ENCODE results near the gene WBP1L.

WBP1L gene

GRCh38 chr10:102783568-102783967 lies 39.8 kb downstream of the WBP1L start:
- H3K4me3 ChIP-seq (ENCODE audit: low read depth, low read length) = no peak overlapping the region
- in situ Hi-C loops (cut with HindIII; ENCODE audit: low sequenced_read_pairs) = no loop called here
- TF ChIP-seq CTCF (IDR thresholded peaks at IDR 0.05; ENCODE audit: low read depth, low read length) = no peak
- no peak for DNase-seq (ENCODE audit: low read depth, low spot score)

DNA sequence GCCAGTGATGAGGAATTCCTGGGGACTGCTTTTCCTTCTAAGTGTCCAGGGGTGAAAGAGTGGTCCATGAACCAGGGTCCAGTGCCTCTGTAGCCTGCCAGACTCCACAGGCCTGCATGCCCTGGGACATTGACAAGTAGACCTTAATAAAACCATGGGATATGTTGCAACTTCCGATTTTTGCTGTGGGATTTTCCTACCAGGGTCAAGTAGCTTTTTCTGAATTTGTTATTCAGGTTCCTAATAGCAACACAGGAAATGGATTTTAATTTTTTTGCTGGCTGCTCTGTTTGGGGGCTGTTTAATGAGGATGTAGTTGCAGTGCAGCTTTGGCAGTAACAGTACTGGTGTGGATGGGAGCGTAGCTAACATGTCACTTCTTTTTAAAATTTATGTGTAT lies 42.1 kb downstream of the WBP1L start:
- TF ChIP-seq CTCF (IDR thresholded peaks at IDR 0.05; ENCODE audit: low read depth, low read length) = no peak
- DNase-seq (ENCODE audit: low read depth, low spot score) = no peak
- in situ Hi-C loops (cut with HindIII; ENCODE audit: low sequenced_read_pairs) = no loop called here
- no peak overlapping the region for H3K4me3 ChIP-seq (ENCODE audit: low read depth, low read length)

GRCh38 chr10:102791754-102792395 lies 48.1 kb downstream of the WBP1L start:
- H3K4me3 ChIP-seq (ENCODE audit: low read depth, low read length) = no peak overlapping the region
- in situ Hi-C loops (cut with HindIII; ENCODE audit: low sequenced_read_pairs) = no loop called here
- no peak for DNase-seq (ENCODE audit: low read depth, low spot score)
- no peak for TF ChIP-seq CTCF (IDR thresholded peaks at IDR 0.05; ENCODE audit: low read depth, low read length)

- in situ Hi-C loops (cut with HindIII; ENCODE audit: low sequenced_read_pairs) = no loop called here
- no peak for TF ChIP-seq CTCF (IDR thresholded peaks at IDR 0.05; ENCODE audit: low read depth, low read length)
- DNase-seq (ENCODE audit: low read depth, low spot score) = no peak
Observed at GRCh38 chr10:102795453-102796406, 52.0 kb downstream of the WBP1L start.

DNA sequence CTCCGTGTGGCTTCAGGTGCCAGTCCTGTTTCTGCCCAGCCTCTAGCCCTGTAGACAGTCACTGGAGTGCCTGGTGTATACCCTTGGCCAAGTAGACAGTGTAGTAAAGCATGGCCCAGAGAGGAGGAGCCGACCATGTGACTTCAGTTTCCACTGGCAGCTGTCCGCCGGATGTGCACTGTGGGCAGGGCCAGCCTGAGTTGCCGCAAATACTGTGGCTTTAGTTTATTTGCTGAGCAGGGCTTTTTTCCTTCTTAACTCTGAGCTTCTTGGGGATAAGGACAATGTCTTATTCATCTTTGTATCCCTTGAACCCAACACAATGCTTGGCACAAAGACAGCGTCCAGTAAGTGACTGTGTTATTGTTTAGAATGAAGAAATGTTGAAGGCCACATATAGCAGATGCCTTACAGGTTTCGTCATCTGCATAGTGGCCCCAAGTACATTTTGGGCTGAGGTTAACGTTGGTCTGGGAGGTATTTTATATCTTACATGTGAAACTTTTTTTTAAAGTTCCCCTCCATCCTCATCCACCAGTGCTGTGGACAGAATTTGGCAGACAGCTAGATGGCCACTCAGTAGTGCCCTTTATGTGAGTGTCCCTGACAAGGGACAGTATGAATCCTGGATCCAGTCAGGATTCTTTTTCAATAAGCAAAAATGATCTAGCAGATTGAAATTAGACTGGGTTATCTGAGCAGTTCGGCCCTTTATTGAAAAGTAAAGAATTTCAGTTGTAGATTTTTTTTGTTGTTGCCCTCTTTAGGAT lies 52.8 kb downstream of the WBP1L start:
- DNase-seq (ENCODE audit: low read depth, low spot score) = peak; percentile 51
- H3K4me3 ChIP-seq (ENCODE audit: low read depth, low read length) = no peak overlapping the region
- in situ Hi-C loops (cut with HindIII; ENCODE audit: low sequenced_read_pairs) = no loop called here
- no peak for TF ChIP-seq CTCF (IDR thresholded peaks at IDR 0.05; ENCODE audit: low read depth, low read length)

More at GRCh38 chr10:102795453-102796406, 52.0 kb downstream of the WBP1L start:
- H3K4me3 ChIP-seq (ENCODE audit: low read depth, low read length) = no peak overlapping the region
